ENCODE results near the gene UBIAD1.

DNA sequence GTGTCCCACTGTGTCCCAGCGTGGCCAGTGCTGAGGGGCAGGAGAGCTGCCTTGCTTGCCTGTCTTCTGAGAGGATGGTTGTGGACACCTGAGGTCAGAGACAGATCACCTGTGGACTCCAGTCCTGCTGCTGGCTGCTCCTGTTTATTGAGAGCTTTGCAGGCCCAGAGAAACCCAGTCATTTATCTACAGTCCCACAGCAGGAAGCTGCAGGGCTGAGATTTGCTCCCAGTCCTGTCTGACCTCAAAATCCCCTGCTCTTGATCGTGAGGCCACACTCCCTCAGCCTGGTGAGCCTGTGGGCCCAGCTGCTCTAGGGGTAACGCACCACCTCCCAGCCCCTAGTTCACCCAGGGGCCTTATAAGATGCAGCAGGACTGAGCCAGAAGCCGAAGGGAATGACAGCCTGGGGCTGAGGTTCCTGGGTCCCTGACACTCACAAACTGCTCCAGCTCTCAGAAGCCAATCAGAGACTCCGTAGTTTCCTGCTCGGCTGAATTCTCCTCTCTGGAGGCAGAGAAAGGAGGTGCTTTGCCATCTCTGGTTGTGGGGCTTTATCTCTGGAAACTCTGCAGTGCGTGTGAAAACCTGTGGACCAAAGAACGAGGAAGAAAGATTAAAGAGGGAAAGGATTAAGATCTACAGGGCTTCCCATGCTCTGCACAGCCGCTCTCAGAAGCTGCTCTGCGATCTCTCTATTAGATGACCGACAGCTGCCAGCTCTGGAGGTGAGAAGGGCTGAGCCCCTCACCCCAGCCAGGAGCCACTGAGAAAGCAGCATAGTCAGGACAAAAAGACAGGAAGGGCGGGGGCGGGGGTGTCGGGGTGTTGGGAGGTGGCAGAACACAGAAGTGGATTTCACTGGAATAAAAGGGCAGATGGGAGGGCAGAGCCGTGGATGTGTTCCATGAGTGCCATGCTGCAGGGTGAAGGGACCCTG lies 39.1 kb downstream of the UBIAD1 start:
- TF ChIP-seq, protein P1, sequence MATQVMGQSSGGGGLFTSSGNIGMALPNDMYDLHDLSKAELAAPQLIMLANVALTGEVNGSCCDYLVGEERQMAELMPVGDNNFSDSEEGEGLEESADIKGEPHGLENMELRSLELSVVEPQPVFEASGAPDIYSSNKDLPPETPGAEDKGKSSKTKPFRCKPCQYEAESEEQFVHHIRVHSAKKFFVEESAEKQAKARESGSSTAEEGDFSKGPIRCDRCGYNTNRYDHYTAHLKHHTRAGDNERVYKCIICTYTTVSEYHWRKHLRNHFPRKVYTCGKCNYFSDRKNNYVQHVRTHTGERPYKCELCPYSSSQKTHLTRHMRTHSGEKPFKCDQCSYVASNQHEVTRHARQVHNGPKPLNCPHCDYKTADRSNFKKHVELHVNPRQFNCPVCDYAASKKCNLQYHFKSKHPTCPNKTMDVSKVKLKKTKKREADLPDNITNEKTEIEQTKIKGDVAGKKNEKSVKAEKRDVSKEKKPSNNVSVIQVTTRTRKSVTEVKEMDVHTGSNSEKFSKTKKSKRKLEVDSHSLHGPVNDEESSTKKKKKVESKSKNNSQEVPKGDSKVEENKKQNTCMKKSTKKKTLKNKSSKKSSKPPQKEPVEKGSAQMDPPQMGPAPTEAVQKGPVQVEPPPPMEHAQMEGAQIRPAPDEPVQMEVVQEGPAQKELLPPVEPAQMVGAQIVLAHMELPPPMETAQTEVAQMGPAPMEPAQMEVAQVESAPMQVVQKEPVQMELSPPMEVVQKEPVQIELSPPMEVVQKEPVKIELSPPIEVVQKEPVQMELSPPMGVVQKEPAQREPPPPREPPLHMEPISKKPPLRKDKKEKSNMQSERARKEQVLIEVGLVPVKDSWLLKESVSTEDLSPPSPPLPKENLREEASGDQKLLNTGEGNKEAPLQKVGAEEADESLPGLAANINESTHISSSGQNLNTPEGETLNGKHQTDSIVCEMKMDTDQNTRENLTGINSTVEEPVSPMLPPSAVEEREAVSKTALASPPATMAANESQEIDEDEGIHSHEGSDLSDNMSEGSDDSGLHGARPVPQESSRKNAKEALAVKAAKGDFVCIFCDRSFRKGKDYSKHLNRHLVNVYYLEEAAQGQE (IDR thresholded peaks at IDR 0.05; ENCODE audit: insufficient read depth in 1 of 2, low read depth in 2 of 2, low read length in 2 of 2): no peak
- TF ChIP-seq POLR2AphosphoS5 (IDR thresholded peaks at IDR 0.05; ENCODE audit: low read depth, low read length): no peak
